Ishikawa (cell line): ENCODE results near the gene AP1B1.

ENCODE experiments used
- CEBPB ChIP-seq: IDR thresholded peaks from 2 replicates; pipeline ENCODE4 v1.6.1; 2012
- CREB1 ChIP-seq: IDR thresholded peaks from 2 replicates; pipeline ENCODE4 v1.6.1; 2012; ENCODE audit warnings: low read depth
- EGR1 ChIP-seq: IDR thresholded peaks from 2 replicates; pipeline ENCODE4 v1.6.1; 2012
- EP300 ChIP-seq: IDR thresholded peaks from 2 replicates; pipeline ENCODE4 v1.6.1; 2012; ENCODE audit warnings: borderline replicate concordance
- FOXM1 ChIP-seq: IDR thresholded peaks from 2 replicates; pipeline ENCODE4 v1.6.1; 2012; ENCODE audit warnings: low read depth, borderline replicate concordance
- MAX ChIP-seq: IDR thresholded peaks from 2 replicates; pipeline ENCODE4 v1.6.1; 2012
- NFIC ChIP-seq: IDR thresholded peaks from 2 replicates; pipeline ENCODE4 v1.6.1; 2012
- RAD21 ChIP-seq: IDR thresholded peaks from 2 replicates; pipeline ENCODE4 v1.6.1; 2012; ENCODE audit warnings: low read depth
- REST ChIP-seq: IDR thresholded peaks from 2 replicates; pipeline ENCODE4 v1.6.1; 2012; ENCODE audit warnings: low read depth, mild to moderate bottlenecking
- TAF1 ChIP-seq: IDR thresholded peaks from 2 replicates; pipeline ENCODE4 v1.6.1; 2012; ENCODE audit warnings: low read depth, mild to moderate bottlenecking
- TCF12 ChIP-seq: IDR thresholded peaks from 2 replicates; pipeline ENCODE4 v1.6.1; 2012; ENCODE audit warnings: low read depth
- TEAD4 ChIP-seq: IDR thresholded peaks from 2 replicates; pipeline ENCODE4 v1.6.1; 2012
- YY1 ChIP-seq: IDR thresholded peaks from 2 replicates; pipeline ENCODE4 v1.6.1; 2012; ENCODE audit warnings: low read depth
- ZBTB7A ChIP-seq: IDR thresholded peaks from 2 replicates; pipeline ENCODE4 v1.6.1; 2012; ENCODE audit warnings: low read depth
- TF ChIP-seq, protein P1 (sequence below): IDR thresholded peaks from 2 replicates; pipeline ENCODE4 v1.6.1; 2012

Gene AP1B1

GRCh38 chr22:29343313-29343805 is 45.0 kb downstream of the AP1B1 start:
- TF ChIP-seq MAX (peak; percentile 61), NFIC (peak; percentile 30; the same call in 1 of the 2 replicates), FOXM1 (no peak), EGR1 (no peak)
- TF ChIP-seq, protein P1, sequence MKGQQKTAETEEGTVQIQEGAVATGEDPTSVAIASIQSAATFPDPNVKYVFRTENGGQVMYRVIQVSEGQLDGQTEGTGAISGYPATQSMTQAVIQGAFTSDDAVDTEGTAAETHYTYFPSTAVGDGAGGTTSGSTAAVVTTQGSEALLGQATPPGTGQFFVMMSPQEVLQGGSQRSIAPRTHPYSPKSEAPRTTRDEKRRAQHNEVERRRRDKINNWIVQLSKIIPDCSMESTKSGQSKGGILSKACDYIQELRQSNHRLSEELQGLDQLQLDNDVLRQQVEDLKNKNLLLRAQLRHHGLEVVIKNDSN: peak; percentile 70

DNA sequence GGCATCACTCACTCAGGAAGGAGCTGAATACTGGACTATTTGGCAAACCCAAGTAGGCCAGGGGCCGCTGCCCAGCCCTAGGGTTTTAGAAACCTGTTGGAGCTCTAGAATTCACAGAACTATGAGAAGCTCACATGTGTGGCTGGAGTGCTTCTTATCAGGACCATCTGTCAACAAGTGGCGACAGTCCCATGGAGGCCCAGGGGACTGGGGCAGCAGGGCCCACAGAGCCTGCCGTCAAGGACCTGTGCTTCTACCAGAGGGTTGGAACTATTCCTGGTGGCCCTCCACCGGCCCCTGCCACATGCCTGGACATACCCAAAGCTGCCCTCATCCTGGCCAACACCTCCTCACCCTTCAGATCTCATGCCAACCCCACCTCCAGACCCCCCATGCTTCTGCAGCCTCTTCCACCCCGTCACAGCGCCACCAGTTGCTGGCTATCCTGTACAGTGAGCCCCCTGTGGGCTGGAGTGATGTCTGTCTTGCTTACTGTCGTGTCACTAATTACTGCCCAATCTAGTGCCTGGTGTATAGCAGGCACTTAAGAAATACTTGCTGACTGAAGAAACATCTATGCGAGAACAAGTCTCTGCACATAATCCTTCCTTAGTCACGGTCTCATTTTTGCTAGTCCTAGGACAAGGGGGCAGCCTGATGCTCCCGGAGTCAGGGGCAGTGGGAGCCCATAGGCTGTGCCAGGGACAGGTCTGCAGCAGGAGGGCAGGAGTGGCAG is 45.6 kb downstream of the AP1B1 start:
- TF ChIP-seq TCF12: no peak
- no peak for TF ChIP-seq CREB1
- TF ChIP-seq YY1: no peak
- no peak for TF ChIP-seq NFIC
- TF ChIP-seq CEBPB: no peak
- TF ChIP-seq REST: no peak
- no peak for TF ChIP-seq ZBTB7A
- no peak for TF ChIP-seq RAD21
- TF ChIP-seq MAX: no peak
- TF ChIP-seq TEAD4: no peak
- TF ChIP-seq, protein P1: no peak
- no peak for TF ChIP-seq FOXM1

GRCh38 chr22:29342177-29342576 is 46.2 kb downstream of the AP1B1 start:
- TF ChIP-seq TCF12 (no peak), CEBPB (no peak)

- no peak for TF ChIP-seq TAF1
- no peak for TF ChIP-seq TCF12
- TF ChIP-seq RAD21: no peak
- TF ChIP-seq EGR1: no peak
- TF ChIP-seq CEBPB: no peak
- TF ChIP-seq, protein P1: no peak
- no peak for TF ChIP-seq FOXM1
- no peak for TF ChIP-seq ZBTB7A
- no peak for TF ChIP-seq REST
- TF ChIP-seq YY1: no peak
- no peak for TF ChIP-seq NFIC
- no peak for TF ChIP-seq MAX
- no peak for TF ChIP-seq EP300
- no peak for TF ChIP-seq CREB1
- no peak for TF ChIP-seq TEAD4
Measured at GRCh38 chr22:29341849-29342127, 46.6 kb downstream of the AP1B1 start.

GRCh38 chr22:29341056-29341848 is 47.1 kb downstream of the AP1B1 start:
- TF ChIP-seq EP300 (no peak), YY1 (no peak), FOXM1 (no peak), CEBPB (no peak)

- TF ChIP-seq EP300 (no peak), ZBTB7A (no peak), EGR1 (no peak), NFIC (no peak), YY1 (no peak), CREB1 (no peak), TAF1 (no peak), CEBPB (no peak), TEAD4 (no peak)
- TF ChIP-seq, protein P1: no peak
Measured at GRCh38 chr22:29340566-29340965, 47.8 kb downstream of the AP1B1 start.
